Measurements from ENCODE around the gene PRKCZ. TPM values are rescaled to one million over a fixed set of nuclear protein-coding genes. Genes with fewer than 3 reads are reported as not detected.

Gene PRKCZ
- total RNA-seq, 4 donors from 2014 or later: 0.49 to 1.9 (median 1.1) TPM; not detected in 1

DNA sequence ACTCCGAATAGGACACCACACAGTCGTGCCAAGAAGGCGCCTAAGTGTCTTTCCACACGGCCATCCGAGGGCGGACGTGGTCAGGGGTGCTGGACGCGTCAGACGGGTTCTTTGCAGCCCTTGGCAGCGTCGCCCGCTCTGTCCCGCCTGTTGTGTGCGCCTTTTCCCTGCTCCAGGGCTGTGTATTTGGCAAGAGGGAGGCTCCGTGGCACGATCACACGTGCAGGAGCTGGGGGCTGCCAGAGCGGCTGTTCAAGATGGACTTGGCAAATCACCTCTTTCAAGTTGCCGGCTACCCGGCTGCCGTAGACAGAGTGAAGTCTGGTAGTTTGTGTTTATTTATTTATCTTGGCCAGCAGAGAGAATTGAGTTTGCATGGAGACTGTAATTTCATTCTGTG, 31.9 kb downstream of the PRKCZ start:
- TF ChIP-seq, protein P1, sequence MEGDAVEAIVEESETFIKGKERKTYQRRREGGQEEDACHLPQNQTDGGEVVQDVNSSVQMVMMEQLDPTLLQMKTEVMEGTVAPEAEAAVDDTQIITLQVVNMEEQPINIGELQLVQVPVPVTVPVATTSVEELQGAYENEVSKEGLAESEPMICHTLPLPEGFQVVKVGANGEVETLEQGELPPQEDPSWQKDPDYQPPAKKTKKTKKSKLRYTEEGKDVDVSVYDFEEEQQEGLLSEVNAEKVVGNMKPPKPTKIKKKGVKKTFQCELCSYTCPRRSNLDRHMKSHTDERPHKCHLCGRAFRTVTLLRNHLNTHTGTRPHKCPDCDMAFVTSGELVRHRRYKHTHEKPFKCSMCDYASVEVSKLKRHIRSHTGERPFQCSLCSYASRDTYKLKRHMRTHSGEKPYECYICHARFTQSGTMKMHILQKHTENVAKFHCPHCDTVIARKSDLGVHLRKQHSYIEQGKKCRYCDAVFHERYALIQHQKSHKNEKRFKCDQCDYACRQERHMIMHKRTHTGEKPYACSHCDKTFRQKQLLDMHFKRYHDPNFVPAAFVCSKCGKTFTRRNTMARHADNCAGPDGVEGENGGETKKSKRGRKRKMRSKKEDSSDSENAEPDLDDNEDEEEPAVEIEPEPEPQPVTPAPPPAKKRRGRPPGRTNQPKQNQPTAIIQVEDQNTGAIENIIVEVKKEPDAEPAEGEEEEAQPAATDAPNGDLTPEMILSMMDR (IDR thresholded peaks at IDR 0.05; ENCODE audit: low read depth): no peak

DNA sequence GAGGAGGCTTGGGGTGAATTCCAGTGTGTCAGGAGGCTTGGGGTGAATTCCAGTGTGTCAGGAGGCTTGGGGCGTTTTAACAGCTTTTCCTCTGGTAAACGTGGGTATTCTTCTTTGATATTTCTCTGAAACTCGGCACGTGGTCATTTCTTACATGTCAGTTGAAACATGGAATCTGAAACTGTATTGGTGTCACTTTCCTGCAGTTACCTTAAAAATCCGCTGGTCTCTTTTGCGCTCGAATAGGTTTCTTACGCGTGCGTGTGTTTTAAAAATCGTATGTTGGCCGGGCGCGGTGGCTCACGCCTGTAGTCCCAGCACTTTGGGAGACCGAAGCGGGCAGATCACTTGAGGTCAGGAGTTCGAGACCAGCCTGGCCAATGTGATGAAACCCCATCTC, 33.5 kb downstream of the PRKCZ start:
- TF ChIP-seq, protein P1 (IDR thresholded peaks at IDR 0.05; ENCODE audit: low read depth): no peak

DNA sequence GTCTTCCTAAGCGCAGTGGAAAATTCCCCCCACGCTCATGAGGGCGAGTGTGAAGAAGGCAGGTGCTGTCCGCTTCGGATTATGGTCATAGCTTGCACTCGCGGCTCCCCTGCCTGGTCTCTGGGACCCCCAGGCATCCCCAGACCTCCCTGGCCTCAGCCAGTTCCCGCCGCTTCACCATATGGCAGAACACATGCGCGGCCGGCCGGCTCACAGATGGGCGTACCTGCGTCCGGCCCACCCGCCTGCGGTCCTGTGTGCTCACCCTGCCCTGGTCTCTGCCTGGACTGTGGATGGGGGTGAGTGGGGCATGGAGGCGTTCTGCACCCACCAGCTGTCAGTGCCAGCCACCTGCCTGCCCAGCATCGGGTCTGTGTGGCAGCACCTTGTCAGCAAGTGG, 34.1 kb downstream of the PRKCZ start:
- TF ChIP-seq, protein P1 (IDR thresholded peaks at IDR 0.05; ENCODE audit: low read depth): no peak

DNA sequence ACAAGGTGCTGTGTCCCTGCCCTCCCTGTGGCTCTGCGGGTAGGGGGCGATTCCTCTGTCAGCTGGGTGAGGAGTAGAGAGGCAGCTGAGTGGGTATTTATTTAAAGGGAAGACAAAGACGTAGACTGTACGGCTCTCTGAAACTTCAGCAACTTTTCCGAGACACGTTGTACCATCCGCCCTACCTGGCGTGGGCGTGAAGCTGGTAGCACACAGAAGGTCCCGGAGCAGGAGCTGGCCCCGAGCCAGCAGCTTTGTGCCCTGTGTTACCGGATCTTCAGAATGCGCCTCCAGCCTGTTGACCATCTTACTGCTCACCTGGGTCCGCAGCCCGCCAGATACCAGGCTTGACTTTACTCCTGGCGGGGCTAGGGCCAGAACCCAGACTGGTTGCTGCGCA, 34.9 kb downstream of the PRKCZ start:
- TF ChIP-seq, protein P1 (IDR thresholded peaks at IDR 0.05; ENCODE audit: low read depth): no peak

DNA sequence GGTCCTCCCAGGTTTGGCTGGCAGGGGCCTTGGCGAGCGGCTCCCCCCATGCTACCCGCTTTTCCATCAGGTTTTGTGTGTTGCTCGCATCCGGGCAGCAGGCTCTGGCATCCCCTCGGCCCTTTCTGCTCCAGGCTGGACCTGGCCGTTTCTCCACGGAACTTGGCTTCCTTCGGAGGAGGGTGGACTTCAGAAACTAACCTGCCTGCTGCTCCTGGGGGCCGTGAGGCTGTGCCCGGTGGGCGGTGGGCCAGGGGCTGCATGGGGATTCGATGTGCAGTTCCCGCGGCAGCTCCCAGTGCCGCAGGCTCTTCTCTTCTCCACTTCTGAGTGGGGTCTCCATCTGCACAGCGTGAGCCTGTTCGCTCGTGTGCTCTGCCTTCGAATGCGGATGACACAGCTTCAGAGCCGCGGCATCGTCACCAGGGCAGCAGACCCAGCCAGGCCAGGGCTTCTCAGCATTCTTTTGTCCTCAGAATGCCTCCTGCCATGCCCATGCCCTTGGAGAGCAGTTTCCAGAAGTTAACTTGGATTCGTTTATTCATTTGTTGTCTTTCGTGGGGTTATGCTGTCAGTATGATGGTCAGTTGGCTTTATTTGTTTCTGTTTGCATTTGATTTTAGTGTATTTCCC, 36.4 kb downstream of the PRKCZ start:
- TF ChIP-seq, protein P1 (IDR thresholded peaks at IDR 0.05; ENCODE audit: low read depth): no peak

DNA sequence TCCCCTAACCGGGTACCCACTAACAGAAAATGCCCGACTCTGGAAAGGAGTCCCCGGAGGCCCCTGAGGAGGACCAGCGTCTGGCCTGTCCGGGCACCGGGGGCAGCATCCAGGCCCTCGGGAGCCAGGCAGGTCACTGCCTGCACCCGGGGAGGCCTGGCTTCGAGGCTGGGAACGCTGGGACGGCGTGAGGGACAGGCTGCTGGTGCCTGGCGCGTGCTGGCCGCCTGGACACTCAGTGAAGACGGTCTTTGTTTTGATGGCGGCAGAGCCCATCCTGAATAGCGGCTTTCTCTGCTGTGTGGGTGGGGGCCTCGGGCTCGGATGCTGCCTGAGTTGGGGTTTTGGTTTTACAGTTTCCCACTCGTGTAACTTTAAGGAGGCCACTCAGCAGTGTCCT, 37.6 kb downstream of the PRKCZ start:
- TF ChIP-seq, protein P1 (IDR thresholded peaks at IDR 0.05; ENCODE audit: low read depth): no peak

DNA sequence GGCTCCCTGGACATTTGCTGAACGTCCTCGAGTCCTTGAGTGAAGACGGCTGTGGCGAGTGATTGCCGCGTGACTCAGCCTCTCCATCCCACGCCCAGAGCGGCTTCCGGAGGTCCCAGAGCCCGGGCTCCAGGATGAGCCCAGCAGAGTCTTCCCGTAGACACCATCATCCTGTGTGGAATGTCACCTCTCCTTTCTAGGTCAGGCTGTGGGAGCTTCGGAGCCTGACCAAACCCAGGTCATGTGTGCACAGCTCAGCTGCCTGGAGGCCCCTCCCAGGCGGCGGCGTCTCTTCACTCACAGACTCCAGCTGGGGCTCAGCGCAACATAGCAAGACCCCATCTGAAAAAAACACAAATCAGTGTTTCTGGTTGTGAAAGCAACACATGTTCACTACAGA, 38.2 kb downstream of the PRKCZ start:
- TF ChIP-seq, protein P1 (IDR thresholded peaks at IDR 0.05; ENCODE audit: low read depth): no peak

Measured in subcutaneous adipose tissue (tissue), 4 donors.